ENCODE measurements around the gene MVB12A. TPM values are rescaled to one million over a fixed set of nuclear protein-coding genes. Genes with fewer than 3 reads are reported as not detected.

The MVB12A gene
- total and polyA plus RNA-seq, 9 of the 15 experiments (the other 6 are each of a cell fraction or from before 2014, with no cell fraction given), result 1.2 to 46.2 (median 22.4) TPM

- TF ChIP-seq HMGXB4 (CRISPR knock-in tag; IDR thresholded peaks at IDR 0.05) (no peak), HDAC8 (tag; IDR thresholded peaks at IDR 0.05) (no peak), POLR2B (IDR thresholded peaks at IDR 0.05; ENCODE audit: low read depth, partially characterized antibody) (peak; percentile 35), KLF13 (tag; IDR thresholded peaks at IDR 0.05; ENCODE audit: borderline replicate concordance, low read depth) (peak; percentile 95), ARID3A (IDR thresholded peaks at IDR 0.05; ENCODE audit: borderline replicate concordance, low read depth, low read length) (no peak), ZBTB49 (CRISPR knock-in tag; IDR thresholded peaks at IDR 0.05; ENCODE audit: borderline replicate concordance) (no peak), STAT6 (CRISPR knock-in tag; IDR thresholded peaks at IDR 0.05) (no peak), GTF2A2 (tag; IDR thresholded peaks at IDR 0.05) (no peak), ZNF445 (CRISPR knock-in tag; IDR thresholded peaks at IDR 0.05; ENCODE audit: low read depth) (no peak), LEF1 (IDR thresholded peaks at IDR 0.05) (0 out of 2 replicates have a peak, but pooled peaks have one; percentile 11), ATF3 (IDR thresholded peaks at IDR 0.05) (no peak), ATF3 (CRISPR knock-in tag; conservative IDR thresholded peaks at IDR 0.05) (no peak), MAFG (tag; conservative IDR thresholded peaks at IDR 0.05) (no peak), SP2 (IDR thresholded peaks at IDR 0.05; ENCODE audit: extremely low read depth, low read depth, low read length, poor library complexity, severe bottlenecking) (peak; percentile 69), ZNF431 (CRISPR knock-in tag; IDR thresholded peaks at IDR 0.05) (0 out of 2 replicates have a peak, but pooled peaks have one; percentile 11), ZNF699 (CRISPR knock-in tag; IDR thresholded peaks at IDR 0.05; ENCODE audit: insufficient replicate concordance) (no peak), USF1 (CRISPR knock-in tag; IDR thresholded peaks at IDR 0.05) (peak; percentile 87)
Measured at GRCh38 chr19:17469481-17470067, 49.7 kb downstream of the MVB12A start (continued).
